Chondrocyte (in vitro differentiated cells): ENCODE results near the gene ZNF699. TPM values are rescaled to one million over a fixed set of nuclear protein-coding genes. Genes with fewer than 3 reads are reported as not detected.
A peak's percentile ranks its signal among the peaks of the same experiment; 100 is the strongest.
"Not testable (repeated sequence)": the region's sequence is repeated elsewhere in the genome, so short reads cannot be mapped to it uniquely, and the experiment has no call there.

Experiments used
- DNase-seq: peaks from one replicate; pipeline ENCODE4 v3.0.0; 2021; ENCODE audit warnings: mixed read lengths, low spot score
- H3K27ac Mint-ChIP-seq: one replicate; pipeline ENCODE4 v1.8.0; 2021; ENCODE audit warnings: mild to moderate bottlenecking, moderate library complexity, mixed read lengths; ENCODE audit not compliant: unreplicated experiment
- H3K27me3 Mint-ChIP-seq: 2 replicates; pipeline ENCODE4 v1.8.0; 2021; ENCODE audit warnings: low read depth, mixed read lengths
- H3K36me3 Mint-ChIP-seq: 2 replicates; pipeline ENCODE4 v1.8.0; 2021; ENCODE audit warnings: low read depth, mixed read lengths
- H3K4me1 Mint-ChIP-seq: 2 replicates; pipeline ENCODE4 v1.8.0; 2021; ENCODE audit warnings: low read depth, mild to moderate bottlenecking, mixed read lengths
- H3K4me3 Mint-ChIP-seq: one replicate; pipeline ENCODE4 v1.8.0; 2021; ENCODE audit warnings: mild to moderate bottlenecking, moderate library complexity, mixed read lengths; ENCODE audit not compliant: unreplicated experiment
- H3K9me3 Mint-ChIP-seq: 2 replicates; pipeline ENCODE4 v1.8.0; 2021; ENCODE audit warnings: low read depth, mixed read lengths
- total RNA-seq: library from RNA; stranded (reverse); gene quantifications from 3 replicates; pipeline ENCODE4 v1.2.1, GENCODE V29; 2021
- TF ChIP-seq, protein P1 (sequence below): fragments of 200-600 bp; sonication (generic); IDR thresholded peaks from 2 replicates; pipeline ENCODE4 v1.5.0; 2021; ENCODE audit warnings: antibody characterized with exemption, mild to moderate bottlenecking, moderate library complexity

Gene ZNF699
- total RNA-seq, 1 donor from 2014 or later: 10.5 TPM

DNA sequence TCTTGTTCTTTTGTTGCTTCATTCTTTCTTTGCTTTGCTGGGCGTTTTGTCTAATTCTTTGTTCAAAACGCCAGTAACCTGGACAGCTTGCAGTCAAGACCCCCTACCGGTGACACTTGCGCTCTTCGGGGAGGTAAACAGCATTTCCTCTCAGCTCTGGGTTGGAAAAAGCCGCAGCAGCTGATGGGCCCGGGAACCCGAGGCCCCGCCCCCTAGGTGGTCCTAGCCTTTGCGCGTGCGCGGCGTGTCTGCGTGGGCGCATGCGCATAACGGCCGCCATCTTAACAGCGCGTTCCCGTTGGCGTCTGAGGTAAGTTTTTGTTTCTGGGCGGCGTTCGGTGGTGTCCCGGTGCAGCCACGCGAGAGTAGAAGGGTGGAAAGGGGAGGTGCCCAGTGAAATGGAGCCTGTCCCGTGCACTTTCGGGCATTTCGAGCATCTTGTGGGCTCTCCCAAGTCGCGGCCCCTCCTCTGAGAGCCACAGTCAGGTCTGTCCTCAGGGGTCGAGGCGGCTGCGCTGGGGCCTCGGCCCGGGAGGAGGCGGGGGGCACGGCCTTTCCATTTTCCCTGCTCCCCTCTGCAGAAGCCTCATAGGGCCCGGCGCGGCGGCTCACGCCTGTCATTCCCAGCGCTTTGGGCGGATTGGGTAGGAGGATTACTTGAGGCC, 14.4 kb upstream of the ZNF699 start, which contains the start of gene ZNF559:
TSS of gene ZNF559 (plus strand) at position 261 of the 665 bp plus-strand sequence. CDS start 14,371 bp downstream, outside the sequence.
- DNase-seq: peak; percentile 95
- Mint-ChIP-seq H3K36me3 (peaks cover 28% of the 10 kb centered on the region), H3K27ac (peak within 1 kb of the TSS; percentile 95), H3K9me3 (peaks cover 40% of the 10 kb centered on the region), H3K4me3 (peak within 1 kb of the TSS; percentile 89), H3K4me1 (peaks cover 11% of the 10 kb centered on the region), H3K27me3 (no peaks in the 10 kb centered on the region)
- TF ChIP-seq, protein P1, sequence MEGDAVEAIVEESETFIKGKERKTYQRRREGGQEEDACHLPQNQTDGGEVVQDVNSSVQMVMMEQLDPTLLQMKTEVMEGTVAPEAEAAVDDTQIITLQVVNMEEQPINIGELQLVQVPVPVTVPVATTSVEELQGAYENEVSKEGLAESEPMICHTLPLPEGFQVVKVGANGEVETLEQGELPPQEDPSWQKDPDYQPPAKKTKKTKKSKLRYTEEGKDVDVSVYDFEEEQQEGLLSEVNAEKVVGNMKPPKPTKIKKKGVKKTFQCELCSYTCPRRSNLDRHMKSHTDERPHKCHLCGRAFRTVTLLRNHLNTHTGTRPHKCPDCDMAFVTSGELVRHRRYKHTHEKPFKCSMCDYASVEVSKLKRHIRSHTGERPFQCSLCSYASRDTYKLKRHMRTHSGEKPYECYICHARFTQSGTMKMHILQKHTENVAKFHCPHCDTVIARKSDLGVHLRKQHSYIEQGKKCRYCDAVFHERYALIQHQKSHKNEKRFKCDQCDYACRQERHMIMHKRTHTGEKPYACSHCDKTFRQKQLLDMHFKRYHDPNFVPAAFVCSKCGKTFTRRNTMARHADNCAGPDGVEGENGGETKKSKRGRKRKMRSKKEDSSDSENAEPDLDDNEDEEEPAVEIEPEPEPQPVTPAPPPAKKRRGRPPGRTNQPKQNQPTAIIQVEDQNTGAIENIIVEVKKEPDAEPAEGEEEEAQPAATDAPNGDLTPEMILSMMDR: peak; percentile 63

DNA sequence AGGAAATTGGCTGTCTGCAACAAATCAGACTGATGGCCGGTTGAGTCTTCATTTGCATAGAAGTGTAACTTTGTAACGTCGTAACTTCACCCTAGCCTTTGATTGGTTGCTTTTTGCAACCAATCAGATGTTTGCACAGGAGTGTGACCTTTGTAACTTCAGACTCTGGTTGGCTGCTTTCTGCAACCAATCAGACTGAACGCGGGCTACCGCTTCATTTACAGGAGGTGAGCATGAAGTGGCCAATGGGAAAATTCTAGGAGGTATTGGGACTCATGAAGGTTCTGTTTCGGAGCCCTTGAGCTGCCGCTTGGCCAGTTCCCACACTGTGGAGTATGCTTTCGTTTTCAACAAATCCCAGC, 13.9 kb upstream of the ZNF699 start:
- Mint-ChIP-seq H3K36me3 (peaks cover 24% of the 10 kb centered on the region), H3K9me3 (peaks cover 36% of the 10 kb centered on the region), H3K4me1 (peaks cover 11% of the 10 kb centered on the region), H3K27me3 (no peaks in the 10 kb centered on the region), H3K4me3 (peak overlapping the region; percentile 89), H3K27ac (peak overlapping the region; percentile 95)
- TF ChIP-seq, protein P1: no peak
- no peak for DNase-seq

DNA sequence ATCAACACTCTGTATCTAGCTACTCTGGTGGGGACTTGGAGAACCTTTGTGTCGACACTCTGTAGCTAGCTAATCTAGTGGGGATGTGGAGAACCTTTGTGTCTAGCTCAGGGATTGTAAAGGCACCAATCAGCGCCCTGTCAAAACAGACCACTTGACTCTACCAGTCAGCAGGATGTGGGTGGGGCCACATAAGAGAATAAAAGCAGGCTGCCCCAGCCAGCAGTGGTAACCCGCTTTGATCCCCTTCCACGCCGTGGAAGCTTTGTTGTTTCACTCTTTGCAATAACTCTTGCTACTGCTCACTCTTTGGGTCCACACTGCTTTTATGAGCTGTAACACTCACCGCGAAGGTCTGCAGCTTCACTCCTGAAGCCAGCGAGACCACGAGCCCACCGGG, 12.6 kb upstream of the ZNF699 start:
- H3K27ac Mint-ChIP-seq, DNase-seq, H3K27me3 Mint-ChIP-seq: not testable (repeated sequence)
- Mint-ChIP-seq H3K9me3 (peaks cover 31% of the 10 kb centered on the region), H3K4me1 (peaks cover 11% of the 10 kb centered on the region), H3K36me3 (peaks cover 15% of the 10 kb centered on the region), H3K4me3 (peak overlapping the region; percentile 40)

DNA sequence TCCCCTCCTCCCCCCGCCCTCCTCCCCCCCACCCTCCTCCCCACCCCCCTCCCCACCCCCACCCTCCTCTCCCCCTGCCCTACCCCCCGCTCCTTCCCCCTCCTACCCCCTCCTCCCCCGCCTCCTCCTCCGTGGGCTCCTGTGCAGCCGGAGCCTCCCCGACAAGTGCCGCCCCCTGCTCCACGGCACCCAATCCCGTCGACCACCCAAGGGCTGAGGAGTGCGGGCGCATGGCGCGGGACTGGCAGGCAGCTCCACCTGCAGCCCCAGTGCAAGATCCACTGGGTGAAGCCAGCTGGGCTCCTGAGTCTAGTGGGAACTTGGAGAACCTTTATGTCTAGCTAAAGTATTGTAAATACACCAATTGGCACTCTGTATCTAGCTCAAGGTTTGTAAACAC, 12.1 kb upstream of the ZNF699 start:
- not testable (repeated sequence) for DNase-seq, H3K4me3 Mint-ChIP-seq, H3K27ac Mint-ChIP-seq, H3K27me3 Mint-ChIP-seq
- H3K36me3 Mint-ChIP-seq: peaks cover 15% of the 10 kb centered on the region
- H3K4me1 Mint-ChIP-seq: peaks cover 11% of the 10 kb centered on the region
- peaks cover 31% of the 10 kb centered on the region for H3K9me3 Mint-ChIP-seq

DNA sequence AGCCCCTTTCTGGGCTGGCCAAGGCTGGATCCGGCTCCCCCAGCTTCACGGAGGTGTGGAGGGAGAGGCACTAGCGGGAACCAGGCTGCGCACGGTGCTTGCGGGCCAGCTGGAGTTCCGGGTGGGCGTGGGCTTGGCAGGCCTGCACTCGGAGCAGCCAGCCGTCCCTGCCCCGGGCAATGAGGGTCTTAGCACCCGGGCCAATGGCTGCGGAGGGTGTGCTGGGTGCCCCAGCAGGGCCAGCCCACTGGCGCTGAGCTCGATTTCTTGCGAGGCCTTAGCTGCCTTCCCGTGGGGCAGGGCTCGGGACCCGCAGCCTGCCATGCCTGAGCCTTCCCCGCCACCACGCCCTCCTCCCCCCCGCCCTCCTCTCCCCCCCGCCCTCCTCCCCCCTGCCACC, 11.7 kb upstream of the ZNF699 start:
- DNase-seq: no peak
- Mint-ChIP-seq H3K4me1 (peaks cover 11% of the 10 kb centered on the region), H3K27me3 (no peaks in the 10 kb centered on the region), H3K36me3 (peaks cover 14% of the 10 kb centered on the region), H3K27ac (no peak overlapping the region), H3K4me3 (no peak overlapping the region), H3K9me3 (peaks cover 34% of the 10 kb centered on the region)
- TF ChIP-seq, protein P1: no peak

DNA sequence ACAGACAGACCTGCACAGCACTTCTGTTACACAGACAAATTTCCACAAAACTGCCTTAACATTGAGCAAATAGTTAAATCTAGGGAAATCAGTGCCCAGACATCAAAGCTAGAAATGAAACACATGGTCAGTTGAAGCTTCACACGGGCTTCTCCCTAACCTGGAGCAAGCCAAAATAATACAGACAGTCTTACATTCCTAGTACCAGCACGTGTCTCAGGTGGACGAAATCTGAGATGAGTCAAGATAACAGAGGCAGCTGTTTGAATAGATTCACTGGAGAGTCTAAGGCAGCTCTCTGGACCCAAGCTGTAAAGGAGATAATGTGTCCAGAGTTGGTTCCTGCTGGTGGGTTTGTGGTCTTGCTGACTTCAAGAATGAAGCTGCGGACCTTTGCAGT, 4.1 kb upstream of the ZNF699 start:
- H3K9me3 Mint-ChIP-seq: peaks cover 31% of the 10 kb centered on the region
- peaks cover under 1% of the 10 kb centered on the region for H3K4me1 Mint-ChIP-seq
- no peaks in the 10 kb centered on the region for H3K27me3 Mint-ChIP-seq
- H3K4me3 Mint-ChIP-seq: no peak overlapping the region
- no peaks in the 10 kb centered on the region for H3K36me3 Mint-ChIP-seq
- DNase-seq: no peak
- TF ChIP-seq, protein P1: no peak
- H3K27ac Mint-ChIP-seq: no peak overlapping the region
